HG03103 (cell line): ENCODE data around the gene CCDC126.
"Not testable (repeated sequence)": the region's sequence is repeated elsewhere in the genome, so short reads cannot be mapped to it uniquely, and the experiment has no call there.

Experiments
- ATAC-seq: cut with Tn5 transposase; IDR thresholded peaks from one replicate; pipeline ENCODE4 v1.9.1; 2021; ENCODE audit warnings: low read depth; ENCODE audit not compliant: unreplicated experiment

Gene CCDC126

DNA sequence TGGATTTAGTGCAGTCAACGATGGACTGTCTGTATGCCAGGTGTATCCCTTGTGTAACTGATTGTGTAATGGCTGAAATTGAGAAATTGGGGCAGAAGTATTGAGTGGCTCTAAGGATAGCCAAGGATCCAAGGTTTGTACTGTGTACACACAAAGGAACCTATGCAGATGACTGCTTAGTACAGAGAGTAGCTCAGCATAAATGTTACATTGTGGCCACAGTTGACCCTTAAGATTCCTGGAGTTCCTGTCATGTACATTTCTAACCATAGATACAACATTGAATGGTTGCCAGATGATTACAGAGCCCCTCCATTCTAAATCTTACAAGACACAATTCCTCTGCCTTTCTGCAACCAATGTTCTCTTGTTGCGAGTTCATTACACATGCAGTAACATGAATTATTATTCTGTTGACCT, 25.3 kb downstream of the CCDC126 start:
- ATAC-seq, result no peak

DNA sequence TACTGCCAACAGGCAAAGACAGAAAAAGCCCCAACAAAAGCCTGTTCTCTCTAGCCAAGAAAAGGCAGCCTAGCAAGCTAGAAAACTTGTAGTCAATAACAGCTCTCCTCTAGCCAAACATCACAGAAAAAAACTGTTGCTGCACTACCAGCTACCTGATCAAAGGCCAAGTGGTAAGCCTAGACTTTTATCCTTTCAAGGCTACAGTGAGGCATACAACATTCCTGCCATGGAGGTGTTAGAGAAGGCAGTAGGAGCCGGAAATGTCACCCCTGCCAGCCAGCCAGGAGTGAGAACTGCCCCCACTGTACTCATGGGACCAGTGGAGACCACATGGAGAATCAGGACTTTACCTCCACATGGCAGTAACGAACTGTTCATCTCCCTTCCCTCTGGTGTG, 31.2 kb downstream of the CCDC126 start:
- no peak for ATAC-seq

DNA sequence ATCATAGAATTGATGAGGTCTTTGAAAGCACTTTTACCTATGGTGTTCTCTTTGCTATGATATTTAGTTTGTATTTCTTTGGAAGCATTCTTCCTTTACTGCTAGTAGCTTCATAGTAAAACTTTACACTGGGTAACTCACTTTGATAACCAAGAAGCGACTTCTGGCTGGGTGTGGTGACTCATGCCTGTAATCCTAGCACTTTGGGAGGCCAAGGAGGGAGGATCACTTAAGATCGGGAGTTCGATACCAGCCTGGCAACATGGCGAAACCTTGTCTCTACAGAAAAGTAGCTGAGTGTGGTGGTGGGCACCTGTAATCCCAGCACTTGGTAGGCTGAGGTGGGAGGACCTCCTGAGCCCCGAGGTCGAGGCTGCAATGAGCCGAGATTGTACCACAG, 36.2 kb downstream of the CCDC126 start:
- no peak for ATAC-seq

DNA sequence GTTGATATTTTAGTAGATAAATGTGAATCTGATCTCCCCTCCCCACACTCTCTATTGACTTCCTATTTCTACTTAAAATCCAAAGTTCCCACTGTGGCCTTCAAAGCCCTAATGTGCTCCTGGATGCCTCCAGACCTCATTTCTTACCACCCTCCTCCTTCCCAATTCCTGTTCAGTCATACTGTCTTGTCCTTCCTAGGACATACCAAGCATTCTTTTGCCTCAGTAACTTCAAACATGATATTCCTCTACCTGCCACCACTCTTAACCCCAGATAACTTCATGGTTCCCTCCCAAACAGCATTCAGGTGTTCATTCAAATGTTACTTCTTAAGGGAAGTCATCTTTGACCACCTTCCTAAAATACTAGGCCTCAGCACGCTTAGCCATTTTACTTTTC, 48.6 kb downstream of the CCDC126 start:
- no peak for ATAC-seq

DNA sequence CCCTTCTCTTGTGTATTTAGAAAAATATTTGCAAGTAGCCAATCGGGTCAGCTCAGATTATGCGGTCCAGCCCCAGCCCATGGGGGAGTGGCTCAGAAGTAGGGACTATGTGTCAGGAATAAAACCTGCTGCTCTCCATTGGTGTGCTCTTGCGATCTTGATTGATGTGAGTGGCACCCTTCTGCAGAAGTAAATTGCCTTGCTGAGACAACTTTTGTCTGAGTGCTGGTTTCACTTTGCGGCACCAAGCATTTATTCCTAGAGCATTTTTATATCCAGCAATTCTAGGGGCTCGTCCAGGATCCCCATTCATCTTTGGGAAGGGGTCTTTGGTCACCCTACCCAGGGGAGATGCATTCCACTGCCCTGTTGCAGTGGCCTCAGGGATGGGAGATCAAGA, 56.8 kb downstream of the CCDC126 start:
- no peak for ATAC-seq

DNA sequence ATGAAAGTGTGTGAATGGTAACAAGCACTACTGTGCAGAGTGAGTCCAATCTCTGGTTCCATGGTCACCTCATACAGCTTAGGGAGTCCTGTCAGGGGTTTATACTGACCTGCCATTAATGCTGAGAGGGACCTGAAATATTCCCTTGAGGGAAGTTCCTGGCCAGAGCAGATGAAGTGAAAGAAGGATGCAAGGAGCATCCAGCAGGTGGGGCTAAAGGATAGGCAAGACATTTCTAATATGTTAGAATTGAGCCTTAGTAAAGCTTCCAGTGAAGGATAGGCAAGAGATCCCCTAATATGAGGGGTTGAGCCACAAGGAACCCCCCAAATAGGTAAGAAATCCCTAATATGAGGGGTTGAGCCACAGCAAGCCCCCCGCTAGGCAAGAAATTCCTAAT, 57.3 kb downstream of the CCDC126 start:
- ATAC-seq, result no peak

DNA sequence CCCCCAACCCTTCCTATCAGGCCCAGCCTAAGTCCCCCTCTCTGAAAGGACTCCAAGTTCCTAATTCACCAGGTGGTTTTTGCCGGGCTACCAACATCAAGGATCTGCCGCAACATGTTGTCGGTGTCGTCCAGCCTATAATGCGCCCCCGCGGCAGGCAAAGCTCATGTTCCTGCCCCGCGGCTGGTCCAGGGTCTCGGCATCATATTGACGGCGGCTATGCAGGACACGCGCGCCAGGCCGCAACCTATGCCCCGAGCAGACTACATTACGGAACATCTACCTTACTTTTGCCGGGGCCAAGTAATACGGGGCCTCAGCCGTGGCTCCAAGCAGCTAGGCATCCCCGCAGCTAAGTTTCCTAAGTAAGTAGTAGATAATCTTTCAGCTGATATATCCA, 58.3 kb downstream of the CCDC126 start:
- ATAC-seq, result no peak

DNA sequence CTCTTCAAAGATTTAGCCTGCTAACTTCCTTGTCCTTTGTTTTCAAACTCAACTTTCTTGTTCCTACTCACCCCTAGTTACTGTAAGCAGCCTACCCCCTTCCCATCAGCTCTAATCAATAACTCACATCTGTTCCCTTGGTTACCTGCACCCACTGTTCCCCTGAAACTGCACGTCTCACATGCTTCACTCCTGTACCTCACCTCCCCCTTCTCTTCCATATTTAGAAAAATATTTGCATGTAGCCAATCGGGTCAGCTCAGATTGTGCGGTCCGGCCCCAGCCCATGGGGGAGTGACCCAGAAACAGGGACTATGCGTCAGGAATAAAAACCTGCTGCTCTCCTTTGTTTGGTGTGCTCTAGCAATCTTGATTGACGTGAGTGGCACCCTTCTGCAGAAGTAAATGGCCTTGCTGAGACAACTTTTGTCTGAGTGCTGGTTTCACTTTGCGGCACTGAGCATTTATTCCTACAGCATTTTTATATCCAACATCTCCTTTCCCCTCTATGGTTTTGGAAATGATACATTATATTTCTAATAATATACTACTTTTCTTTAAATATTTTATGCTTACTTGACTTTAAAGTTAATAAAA, 61.7 kb downstream of the CCDC126 start:
- no peak for ATAC-seq

DNA sequence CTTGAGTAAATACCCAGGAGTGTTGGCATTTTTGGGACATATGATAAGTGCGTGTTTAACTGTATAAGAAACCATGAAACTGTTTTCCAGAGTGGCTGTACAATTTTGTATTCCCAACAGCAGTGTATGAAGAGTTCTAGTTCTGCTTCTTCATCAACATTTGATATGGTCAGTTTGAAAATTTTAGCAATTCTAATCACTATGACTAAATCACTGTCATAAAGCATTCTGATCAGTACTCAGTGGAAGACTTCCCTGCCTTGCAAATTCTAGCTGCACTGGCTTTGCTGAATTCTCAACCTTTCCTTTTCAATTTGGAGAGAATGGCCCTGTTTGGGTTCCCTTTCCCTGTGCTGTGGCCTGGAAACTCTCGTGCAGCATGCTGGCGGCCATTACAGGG, 64.2 kb downstream of the CCDC126 start:
- no peak for ATAC-seq

DNA sequence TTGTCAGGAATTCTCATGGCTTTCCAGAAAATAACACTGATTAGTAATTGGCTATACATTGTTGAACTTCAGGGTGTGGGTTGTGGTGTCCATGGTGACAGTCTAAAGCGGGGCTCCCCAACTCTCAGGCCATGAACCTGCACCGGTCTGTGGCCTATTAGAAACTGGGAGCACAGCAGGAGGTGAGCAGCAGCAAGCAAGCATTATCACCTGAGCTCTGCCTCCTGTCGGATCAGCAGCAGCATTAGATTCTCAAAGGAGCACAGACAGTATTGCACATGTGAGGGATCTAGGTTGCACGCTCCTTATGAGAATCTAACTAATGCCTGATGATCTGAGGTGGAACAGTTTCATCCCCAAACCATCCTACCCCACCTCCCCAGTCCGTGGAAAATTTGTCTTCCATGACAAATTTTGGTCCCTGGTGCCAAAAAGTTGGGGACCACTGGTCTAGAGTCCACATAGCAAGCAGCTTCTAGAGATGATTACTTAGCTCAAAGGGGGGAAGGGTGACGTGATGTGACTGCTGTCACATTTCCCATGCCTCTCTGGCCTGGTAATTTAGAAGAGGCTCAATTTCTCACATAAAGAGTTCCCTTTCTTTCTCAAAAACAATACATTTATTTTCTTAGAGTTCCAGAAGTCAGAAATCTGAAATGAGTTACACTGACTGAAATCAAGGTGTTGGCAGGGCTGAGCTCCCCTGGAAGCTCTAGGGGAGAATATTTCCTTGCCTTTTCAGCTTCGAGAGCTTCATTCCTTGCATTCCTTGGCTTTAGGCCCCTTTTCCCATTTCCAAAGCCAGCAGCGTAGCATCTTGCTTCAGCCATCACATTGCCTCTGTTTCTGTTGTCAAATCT, 65.2 kb downstream of the CCDC126 start:
- ATAC-seq, result no peak

DNA sequence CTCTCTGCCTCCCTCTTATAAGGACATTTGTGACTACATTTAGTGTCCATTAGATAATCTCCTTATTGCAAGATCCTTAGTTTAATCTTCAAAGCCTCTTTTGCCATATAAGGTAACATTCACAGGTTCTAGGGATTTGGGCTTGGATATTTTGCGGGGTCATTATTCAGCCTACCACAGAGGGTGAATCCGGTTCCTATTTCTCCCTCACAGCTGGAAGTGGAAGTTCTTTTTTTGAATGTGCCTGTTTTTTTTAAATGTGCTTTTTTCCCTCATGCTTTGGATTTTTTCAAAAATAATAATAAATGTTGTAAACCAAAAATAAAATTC, 65.8 kb downstream of the CCDC126 start:
- no peak for ATAC-seq

DNA sequence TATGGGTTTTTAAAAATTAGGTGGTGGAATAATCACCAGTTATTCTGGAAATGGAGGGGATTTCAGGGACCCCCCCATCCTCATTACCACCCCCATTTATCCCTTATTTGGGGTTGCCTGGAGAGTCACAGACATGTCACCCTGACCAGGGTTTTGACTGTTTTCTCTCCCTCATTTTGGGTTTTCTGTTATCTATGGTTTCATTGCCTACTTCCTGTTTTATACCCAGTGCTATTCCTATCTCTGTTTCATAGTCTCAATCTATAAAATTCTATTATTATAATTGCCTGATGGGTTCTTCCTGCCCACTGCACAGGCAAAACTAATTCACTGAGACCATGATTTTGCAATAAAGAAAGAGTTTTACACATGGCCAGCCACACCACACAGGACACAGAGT, 66.9 kb downstream of the CCDC126 start:
- no peak for ATAC-seq

DNA sequence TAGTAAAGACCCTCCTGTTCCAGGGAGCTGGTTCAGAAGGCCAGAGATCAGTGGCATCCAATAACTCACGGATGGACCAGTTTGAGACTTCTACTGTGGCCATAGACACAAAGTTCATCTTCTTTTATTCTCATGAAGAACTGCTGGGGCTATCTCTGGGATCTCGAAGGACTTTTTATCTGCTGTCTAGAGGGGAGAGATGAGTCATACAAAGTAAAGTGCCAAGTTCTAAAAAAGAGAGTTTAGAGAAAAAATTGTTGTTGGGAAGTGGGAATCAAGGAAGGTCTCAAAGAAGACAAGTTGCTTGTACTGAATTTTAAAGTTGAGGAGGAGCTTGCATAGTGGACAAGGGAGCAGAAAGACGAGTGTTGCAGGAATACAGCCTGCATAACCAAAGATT, 74.9 kb downstream of the CCDC126 start:
- no peak for ATAC-seq

DNA sequence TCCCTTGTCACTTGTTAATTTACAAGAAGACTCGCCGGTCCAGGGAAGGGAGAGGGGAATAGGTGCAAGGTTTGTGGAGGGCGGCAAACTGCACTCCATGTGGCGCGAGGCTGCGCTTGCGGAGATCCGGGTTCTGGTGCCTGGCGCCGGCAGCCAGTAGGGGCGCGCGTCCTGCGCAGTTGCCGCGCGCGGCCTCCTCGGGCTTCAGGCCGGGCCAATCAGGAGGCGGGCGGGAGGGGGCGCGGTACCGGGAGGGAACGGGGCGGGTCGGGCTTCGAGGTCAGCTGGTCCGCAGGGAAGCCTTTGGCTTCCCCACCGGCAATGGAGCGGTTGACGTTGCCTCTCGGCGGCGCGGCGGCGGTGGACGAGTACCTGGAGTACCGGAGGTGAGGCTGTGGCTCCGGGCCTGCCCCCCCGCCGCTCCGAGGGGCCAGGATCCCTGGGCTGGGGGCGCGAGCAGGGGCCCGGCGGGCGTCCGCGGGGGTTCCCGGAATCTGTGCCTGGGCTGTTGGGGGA, 82.8 kb downstream of the CCDC126 start, which contains the start of gene FAM221A:
Gene FAM221A (plus strand): TSS at position 302 of the 516 bp plus-strand sequence. CDS start 20 bp downstream, at position 322.
- peak; percentile 98 for ATAC-seq

DNA sequence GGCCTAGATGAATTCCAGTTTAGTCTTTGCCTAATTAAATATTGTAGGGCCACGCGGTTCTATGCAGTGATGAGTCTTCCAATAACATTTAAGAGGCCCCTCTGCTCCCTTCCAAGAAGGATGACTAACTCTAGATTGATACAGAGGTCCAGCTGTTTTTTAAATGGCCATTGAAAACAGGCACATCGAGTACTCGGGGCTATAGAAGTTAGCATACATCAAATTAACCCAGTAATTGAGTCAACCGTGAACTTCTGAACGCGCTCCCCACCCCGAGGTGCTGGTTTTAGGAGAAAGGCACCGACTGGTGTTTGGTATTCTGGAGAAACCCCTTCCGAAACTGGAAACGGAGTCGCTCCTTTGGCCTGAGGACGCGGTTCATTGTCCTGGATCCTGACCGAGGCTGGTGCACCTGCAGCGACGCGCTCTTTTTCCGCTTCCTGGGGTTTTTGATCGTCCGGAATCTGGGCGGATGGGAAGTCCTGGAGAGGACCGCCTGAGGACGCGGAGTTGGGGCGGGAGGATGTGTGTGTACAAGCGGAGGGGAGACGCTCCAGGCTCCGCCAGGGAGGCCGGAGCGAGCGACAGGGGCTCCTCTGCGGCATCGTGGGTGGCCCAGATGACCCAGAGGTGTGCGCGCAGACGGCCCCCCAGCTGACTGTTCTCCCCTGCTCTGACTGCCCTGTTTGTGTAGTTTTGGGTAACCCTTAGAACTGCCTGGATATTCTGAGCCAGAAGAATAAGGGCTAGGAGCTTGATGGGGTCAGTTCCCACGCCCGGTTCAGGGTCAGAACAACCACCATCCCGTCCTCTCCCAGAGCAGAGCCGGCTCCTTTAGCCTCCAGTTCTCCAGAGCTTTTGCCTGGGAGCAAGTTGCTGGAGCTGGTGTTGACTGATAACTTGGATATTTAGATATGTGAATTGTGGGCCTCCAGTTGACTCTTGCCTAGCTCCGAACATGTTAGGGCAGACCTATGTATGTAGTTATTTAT, 83.5 kb downstream of the CCDC126 start:
- ATAC-seq, result peak; percentile 21

DNA sequence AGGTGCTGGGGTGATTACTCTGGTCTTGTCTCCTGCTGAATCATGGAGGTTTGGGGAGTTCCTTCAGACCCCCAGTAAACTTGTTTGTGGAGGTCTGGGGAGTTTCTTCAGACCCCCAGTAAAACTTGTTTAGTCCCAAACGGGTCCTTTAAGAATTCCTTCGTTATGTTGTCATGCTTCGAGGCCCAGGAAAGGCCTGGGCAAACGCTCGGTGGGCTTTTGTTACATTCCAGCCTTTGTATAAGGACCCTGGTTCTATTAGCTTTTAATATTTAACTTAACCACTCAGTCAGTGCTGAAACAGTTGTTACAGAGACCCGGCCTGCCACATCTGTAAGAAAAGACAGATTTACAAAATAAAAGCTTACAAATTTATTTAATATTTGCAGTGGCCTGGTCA, 86.9 kb downstream of the CCDC126 start:
- ATAC-seq, result not testable (repeated sequence)

DNA sequence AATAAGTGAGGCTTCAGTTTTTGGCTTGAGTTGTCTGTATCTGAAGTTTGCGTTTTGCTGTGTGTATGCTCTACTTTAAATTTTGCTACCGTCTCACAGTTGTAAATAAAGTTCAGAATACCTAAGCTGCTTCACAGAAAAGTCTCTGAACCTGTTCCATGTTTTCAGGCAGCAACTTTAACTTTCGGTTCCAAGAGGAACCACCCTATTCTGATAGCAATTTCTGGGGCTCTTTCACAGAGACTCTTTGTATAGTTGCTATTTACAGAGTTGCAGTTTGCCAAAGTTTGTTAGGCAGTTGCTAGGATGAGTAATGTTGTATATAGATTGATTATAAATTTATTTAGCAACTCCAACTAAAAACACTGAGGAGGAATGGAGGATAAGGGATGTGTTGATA, 88.5 kb downstream of the CCDC126 start:
- ATAC-seq, result no peak

DNA sequence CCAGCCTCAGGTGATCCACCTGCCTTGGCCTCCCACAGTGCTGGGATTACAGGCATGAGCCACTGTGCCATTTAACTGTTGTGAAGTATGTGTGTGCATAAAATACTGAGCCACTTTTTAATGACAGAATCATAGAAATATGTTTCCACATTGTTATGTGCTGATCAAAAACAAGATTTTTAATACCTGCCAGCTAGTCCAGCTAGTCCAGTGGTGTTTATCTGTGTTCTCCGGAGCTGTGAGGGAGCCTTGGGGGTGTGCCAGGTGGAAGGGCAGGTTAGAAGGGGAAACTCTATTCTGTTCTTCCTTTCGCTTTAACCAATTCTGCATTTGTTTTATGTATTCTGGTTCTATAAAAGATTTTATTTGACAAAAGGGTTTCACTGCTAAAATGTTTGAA, 89.8 kb downstream of the CCDC126 start:
- ATAC-seq, result no peak

DNA sequence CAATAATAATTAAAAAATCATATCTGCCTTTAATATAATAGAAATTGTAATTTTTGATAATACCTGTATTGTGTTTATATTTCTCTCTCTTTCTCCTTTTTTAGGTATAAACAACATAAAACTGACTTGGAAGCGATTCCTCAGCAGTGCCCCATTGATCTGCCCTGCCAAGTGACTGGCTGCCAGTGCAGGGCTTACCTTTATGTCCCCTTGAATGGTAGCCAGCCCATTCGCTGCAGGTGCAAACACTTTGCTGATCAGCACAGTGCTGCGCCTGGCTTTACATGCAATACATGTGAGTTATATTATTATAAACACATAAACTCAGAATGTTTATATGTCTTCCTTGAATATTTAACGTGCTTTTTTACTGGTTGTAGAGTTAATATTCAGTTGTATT, 92.0 kb downstream of the CCDC126 start:
- ATAC-seq, result no peak

DNA sequence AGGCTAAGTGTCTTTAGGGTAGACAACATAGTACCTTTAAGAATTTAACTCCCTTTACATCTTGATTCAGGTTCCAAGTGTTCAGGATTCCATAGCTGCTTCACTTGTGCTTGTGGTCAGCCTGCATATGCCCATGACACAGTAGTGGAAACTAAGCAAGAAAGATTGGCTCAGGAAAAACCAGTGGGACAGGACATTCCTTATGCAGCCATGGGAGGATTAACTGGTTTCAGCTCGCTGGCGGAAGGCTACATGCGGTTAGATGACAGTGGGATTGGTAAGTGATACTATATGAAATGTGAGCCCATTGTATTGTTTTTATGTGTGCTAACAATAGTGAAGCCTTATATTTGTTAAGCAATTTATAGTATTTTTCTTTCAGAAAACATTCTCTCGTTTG, 94.1 kb downstream of the CCDC126 start:
- ATAC-seq, result no peak

DNA sequence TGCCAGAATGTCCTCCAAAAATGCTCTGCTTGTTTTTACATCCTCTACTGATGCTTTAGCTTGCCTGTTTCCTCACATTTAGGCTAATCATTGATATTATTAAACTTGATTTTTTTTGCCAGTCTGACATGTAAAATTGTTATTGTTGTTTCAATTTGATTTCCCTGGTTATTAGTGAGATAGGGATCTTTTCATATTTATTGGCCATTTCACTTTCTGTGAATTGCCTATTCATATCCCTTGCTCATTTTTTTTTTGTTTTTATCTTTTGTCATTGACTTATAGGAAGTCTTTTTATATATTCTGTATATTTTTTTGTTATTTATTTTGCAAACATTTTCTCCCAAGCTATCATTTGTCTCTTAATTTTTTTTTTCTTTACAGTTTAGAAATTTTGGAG, 96.0 kb downstream of the CCDC126 start:
- ATAC-seq, result no peak
